Measurements from ENCODE around the gene NOL12.
"Not testable (repeated sequence)": the region's sequence is repeated elsewhere in the genome, so short reads cannot be mapped to it uniquely, and the experiment has no call there.

- not testable (repeated sequence) for TF ChIP-seq CTCF, EZH2 (IDR thresholded peaks at IDR 0.05)
Observed at GRCh38 chr22:37696260-37696656, 10.1 kb downstream of the NOL12 start.

Data from neural progenitor cell (in vitro differentiated cells).